ENCODE measurements around the gene HOXA3. TPM values are rescaled to one million over a fixed set of nuclear protein-coding genes. Genes with fewer than 3 reads are reported as not detected.

Gene HOXA3
- total RNA-seq, 1 donor from 2014 or later, result 26.4 TPM

GRCh38 chr7:27165089-27165995 is 13.0 kb upstream of the HOXA3 start, which contains the start of gene HOXA9:
Gene HOXA9, minus strand, starts transcription at chr7:27165537. Its CDS starts 80 bp downstream, at chr7:27165457.
- Histone ChIP-seq H3K36me3 (ENCODE audit: control insufficient read depth, insufficient read depth, low read length) (peaks cover 6% of the 10 kb centered on the region), H3K4me3 (ENCODE audit: low read depth, low read length) (peak within 1 kb of the TSS; percentile 72), H3K27me3 (ENCODE audit: control insufficient read depth, insufficient read depth, low read length) (no peaks in the 10 kb centered on the region)
- no peak for DNase-seq (ENCODE audit: low read depth)
- TF ChIP-seq CTCF (IDR thresholded peaks at IDR 0.05; ENCODE audit: insufficient read depth, low read length, poor library complexity, severe bottlenecking), result no peak

- Histone ChIP-seq H3K36me3 (ENCODE audit: control insufficient read depth, insufficient read depth, low read length) (peaks cover 6% of the 10 kb centered on the region), H3K27me3 (ENCODE audit: control insufficient read depth, insufficient read depth, low read length) (no peaks in the 10 kb centered on the region), H3K4me3 (ENCODE audit: low read depth, low read length) (peak overlapping the region; percentile 72)
- peak; percentile 9 for TF ChIP-seq CTCF (IDR thresholded peaks at IDR 0.05; ENCODE audit: insufficient read depth, low read length, poor library complexity, severe bottlenecking)
- DNase-seq (ENCODE audit: low read depth), result no peak
Observed at GRCh38 chr7:27164367-27165088, 12.1 kb upstream of the HOXA3 start.

- H3K27me3 ChIP-seq (ENCODE audit: control insufficient read depth, insufficient read depth, low read length), result no peaks in the 10 kb centered on the region
- peak overlapping the region; percentile 72 for H3K4me3 ChIP-seq (ENCODE audit: low read depth, low read length)
- H3K36me3 ChIP-seq (ENCODE audit: control insufficient read depth, insufficient read depth, low read length), result peaks cover 6% of the 10 kb centered on the region
- no peak for DNase-seq (ENCODE audit: low read depth)
- no peak for TF ChIP-seq CTCF (IDR thresholded peaks at IDR 0.05; ENCODE audit: insufficient read depth, low read length, poor library complexity, severe bottlenecking)
Observed at GRCh38 chr7:27164045-27164366, 11.6 kb upstream of the HOXA3 start.

- TF ChIP-seq CTCF (IDR thresholded peaks at IDR 0.05; ENCODE audit: insufficient read depth, low read length, poor library complexity, severe bottlenecking), result no peak
- peak overlapping the region; percentile 72 for H3K4me3 ChIP-seq (ENCODE audit: low read depth, low read length)
- no peaks in the 10 kb centered on the region for H3K27me3 ChIP-seq (ENCODE audit: control insufficient read depth, insufficient read depth, low read length)
- H3K36me3 ChIP-seq (ENCODE audit: control insufficient read depth, insufficient read depth, low read length), result peaks cover 4% of the 10 kb centered on the region
- no peak for DNase-seq (ENCODE audit: low read depth)
Observed at GRCh38 chr7:27163288-27164044, 11.1 kb upstream of the HOXA3 start.

- Histone ChIP-seq H3K4me3 (ENCODE audit: low read depth, low read length) (peak overlapping the region; percentile 72), H3K27me3 (ENCODE audit: control insufficient read depth, insufficient read depth, low read length) (no peaks in the 10 kb centered on the region), H3K36me3 (ENCODE audit: control insufficient read depth, insufficient read depth, low read length) (peaks cover 4% of the 10 kb centered on the region)
- DNase-seq (ENCODE audit: low read depth), result no peak
- no peak for TF ChIP-seq CTCF (IDR thresholded peaks at IDR 0.05; ENCODE audit: insufficient read depth, low read length, poor library complexity, severe bottlenecking)
Observed at GRCh38 chr7:27162561-27163287, 10.3 kb upstream of the HOXA3 start.

All from kidney epithelial cell (primary cell).